Posterior cingulate gyrus (tissue), 11 donors: ENCODE data around the gene HRH2.
"Not testable (repeated sequence)": the region's sequence is repeated elsewhere in the genome, so short reads cannot be mapped to it uniquely, and the experiment has no call there.

Source experiments
- DNase-seq, 10 donors: peaks; one replicate each; pipeline versions ENCODE4 v3.0.0 to v3.0.0-alpha.2; 2020 to 2021; ENCODE audit warnings: mixed read lengths in 3 of 10
- intact Hi-C: fragments of 100-400 bp; cut with DNase I; formaldehyde crosslinking; loops from one replicate; pipeline ENCODE4 v1.15.1; 2023

Gene HRH2

GRCh38 chr5:175657593-175658271 is at the start of gene HRH2:
Gene HRH2 (plus strand): TSS chr5:175658071. CDS start chr5:175683234, 25,163 bp downstream.
- intact Hi-C loops = no loop called here

GRCh38 chr5:175609526-175609925 is 48.3 kb upstream of the HRH2 start:
- intact Hi-C loops = loop anchor here (10.0 kb wide), 1 partner anchor 65 kb away; no protein-coding TSS in a partner anchor
- DNase-seq = peak in 4 of 10 donors; percentile 25 to 77 (median 26)

More at GRCh38 chr5:175657593-175658271, at the start of gene HRH2:
- peak in 7 of 10 donors; percentile 53 to 92 (median 66) for DNase-seq

- intact Hi-C loops = no loop called here
- no peak for DNase-seq
These were observed 47.5 kb upstream of the HRH2 start for GRCh38 chr5:175610381-175610780.

- intact Hi-C loops = no loop called here
- DNase-seq = no peak
These were observed 47.0 kb upstream of the HRH2 start for GRCh38 chr5:175610898-175611297.

- no peak for DNase-seq
- intact Hi-C loops = no loop called here
These were observed 43.6 kb upstream of the HRH2 start for GRCh38 chr5:175614223-175614815.

- intact Hi-C loops = no loop called here
- DNase-seq = no peak
These were observed 43.0 kb upstream of the HRH2 start for GRCh38 chr5:175614861-175615260.

GRCh38 chr5:175616083-175616482 is 41.8 kb upstream of the HRH2 start:
- intact Hi-C loops = no loop called here
- DNase-seq = peak in 1 of 10 donors; percentile 80

GRCh38 chr5:175616527-175616926 is 41.3 kb upstream of the HRH2 start:
- intact Hi-C loops, DNase-seq: not testable (repeated sequence)

GRCh38 chr5:175617447-175617846 is 40.4 kb upstream of the HRH2 start:
- intact Hi-C loops = no loop called here

GRCh38 chr5:175620527-175620926 is 37.3 kb upstream of the HRH2 start:
- intact Hi-C loops = no loop called here
- no peak for DNase-seq

More at GRCh38 chr5:175617447-175617846, 40.4 kb upstream of the HRH2 start:
- no peak for DNase-seq

- DNase-seq = no peak
- intact Hi-C loops = no loop called here
These were observed 35.9 kb upstream of the HRH2 start for GRCh38 chr5:175621971-175622370.

- no peak for DNase-seq
- intact Hi-C loops = no loop called here
These were observed 34.8 kb upstream of the HRH2 start for GRCh38 chr5:175623088-175623487.

GRCh38 chr5:175624316-175624715 is 33.6 kb upstream of the HRH2 start:
- intact Hi-C loops = no loop called here
- DNase-seq = no peak

GRCh38 chr5:175627005-175627404 is 30.9 kb upstream of the HRH2 start:
- DNase-seq = peak in 1 of 10 donors; percentile 36

GRCh38 chr5:175627739-175628138 is 30.1 kb upstream of the HRH2 start:
- intact Hi-C loops = no loop called here
- DNase-seq = no peak

More at GRCh38 chr5:175627005-175627404, 30.9 kb upstream of the HRH2 start:
- intact Hi-C loops = no loop called here

GRCh38 chr5:175628668-175629067 is 29.2 kb upstream of the HRH2 start:
- no peak for DNase-seq
- intact Hi-C loops = no loop called here

GRCh38 chr5:175629261-175629660 is 28.6 kb upstream of the HRH2 start:
- intact Hi-C loops = no loop called here
- no peak for DNase-seq

GRCh38 chr5:175629793-175630192 is 28.1 kb upstream of the HRH2 start:
- intact Hi-C loops = no loop called here
- DNase-seq = no peak

- no peak for DNase-seq
- intact Hi-C loops = no loop called here
These were observed 21.9 kb upstream of the HRH2 start for GRCh38 chr5:175635854-175636584.

GRCh38 chr5:175638305-175638704 is 19.6 kb upstream of the HRH2 start:
- no peak for DNase-seq
- intact Hi-C loops = no loop called here

- intact Hi-C loops = no loop called here
- DNase-seq = no peak
These were observed 17.6 kb upstream of the HRH2 start for GRCh38 chr5:175640106-175640775.
